Testis (tissue), 3 donors: Measurements from ENCODE around the gene SNX17. TPM values are rescaled to one million over a fixed set of nuclear protein-coding genes. Genes with fewer than 3 reads are reported as not detected.

Experiments
- DNase-seq: peaks from one replicate; pipeline ENCODE4 v3.0.0-alpha.2; 2019
- H3K27ac ChIP-seq, 2 donors: fragments of 200-600 bp; sonication (generic); one replicate each; pipeline ENCODE4 v1.5.1; 2019
- H3K27me3 ChIP-seq: fragments of 200-600 bp; sonication (generic); one replicate; pipeline ENCODE4 v1.5.1; 2019
- H3K36me3 ChIP-seq: fragments of 200-600 bp; sonication (generic); one replicate; pipeline ENCODE4 v1.5.1; 2017; ENCODE audit warnings: low read depth; ENCODE audit errors: missing control alignments
- H3K4me1 ChIP-seq: fragments of 200-600 bp; sonication (generic); one replicate; pipeline ENCODE4 v1.5.1; 2019
- H3K4me3 ChIP-seq, 2 donors: fragments of 200-600 bp; sonication (generic); one replicate each; pipeline ENCODE4 v1.5.1; 2017 to 2019
- H3K9me3 ChIP-seq: fragments of 200-600 bp; sonication (generic); one replicate; pipeline ENCODE4 v1.5.1; 2017
- CTCF ChIP-seq, 3 experiments: fragments of 450-650 bp in 2 of 3; fragments of 200-600 bp in 1 of 3; sonication (generic) in 1 of 3; IDR thresholded peaks; one replicate each; pipeline ENCODE4 v1.5.1; 2016 to 2019; ENCODE audit warnings: antibody characterized with exemption in 3 of 3, mild to moderate bottlenecking in 2 of 3, moderate library complexity in 1 of 3
- POLR2A ChIP-seq: fragments of 450-650 bp; IDR thresholded peaks from one replicate; pipeline ENCODE4 v1.6.1; 2017; ENCODE audit warnings: antibody characterized with exemption, mild to moderate bottlenecking, moderate library complexity
- WGBS, 2 donors: methylation state at CpG; one replicate each; pipeline ENCODE4 v1.1.5; 2018; 5-methylcytosine and 5-hydroxymethylcytosine counted together
- intact Hi-C: fragments of 100-400 bp; cut with DNase I; formaldehyde crosslinking; loops from one replicate; pipeline ENCODE4 v1.15.1; 2023; ENCODE audit warnings: low total_unique reads
- polyA plus RNA-seq: library from polyadenylated mRNA; stranded (reverse); fragments of 350-450 nt; fragmentation: Illumina TruSeq; extraction: RNeasy Lipid Tissue Mini Kit (QIAGEN cat#74804); gene quantifications from one replicate; pipeline ENCODE4 v1.2.3, GENCODE V29; 2014; ENCODE audit warnings: low read depth, low replicate concordance; ENCODE audit not compliant: insufficient read depth
- total RNA-seq, 2 donors: library from RNA; depleted of rRNA; stranded (reverse); fragments of >200 nt; gene quantifications; one replicate each; pipeline ENCODE4 v1.2.3, GENCODE V29; 2016

SNX17 gene
- total and polyA plus RNA-seq, 3 donors from 2014 or later: 79.3 to 104 (median 96.5) TPM

- H3K36me3 ChIP-seq: no peaks in the 10 kb centered on the region
- no peak overlapping the region for H3K27ac ChIP-seq
- intact Hi-C loops: no loop called here
- no peaks in the 10 kb centered on the region for H3K27me3 ChIP-seq
- DNase-seq: no peak
- no peak overlapping the region for H3K4me3 ChIP-seq
- H3K4me1 ChIP-seq: peaks cover 5% of the 10 kb centered on the region
- no peaks in the 10 kb centered on the region for H3K9me3 ChIP-seq
- TF ChIP-seq CTCF (IDR thresholded peaks at IDR 0.05) (no peak), POLR2A (no peak)
- whole genome bisulfite sequencing, 2 donors: 80 to 87% methylated on average over 4 of the region's 4 CpGs
Observed at GRCh38 chr2:27362678-27363420, 7.6 kb upstream of the SNX17 start.

- Histone ChIP-seq H3K4me3 (no peak overlapping the region), H3K27me3 (no peaks in the 10 kb centered on the region), H3K36me3 (no peaks in the 10 kb centered on the region), H3K27ac (no peak overlapping the region), H3K9me3 (no peaks in the 10 kb centered on the region), H3K4me1 (peaks cover 5% of the 10 kb centered on the region)
- intact Hi-C loops: no loop called here
- WGBS, 2 donors: 88 to 93% methylated on average over 2 of the region's 2 CpGs
- DNase-seq: no peak
- no peak for TF ChIP-seq POLR2A
- TF ChIP-seq CTCF (IDR thresholded peaks at IDR 0.05): no peak
Observed at GRCh38 chr2:27363933-27364332, 6.5 kb upstream of the SNX17 start.

- Histone ChIP-seq H3K36me3 (no peaks in the 10 kb centered on the region), H3K4me1 (peaks cover 23% of the 10 kb centered on the region), H3K4me3 (peak overlapping the region; percentile 86 to 87), H3K9me3 (no peaks in the 10 kb centered on the region), H3K27me3 (no peaks in the 10 kb centered on the region), H3K27ac (peak overlapping the region; percentile 71 to 92)
- no peak for DNase-seq
- TF ChIP-seq POLR2A (no peak), CTCF (IDR thresholded peaks at IDR 0.05) (no peak)
- intact Hi-C loops: no loop called here
- 1% methylated on average over 9 to 18 of the region's 18 CpGs for WGBS, 2 donors
Observed at GRCh38 chr2:27369471-27370025, 868 bp upstream of the SNX17 start.

- H3K4me1 ChIP-seq: peaks cover 23% of the 10 kb centered on the region
- no peaks in the 10 kb centered on the region for H3K27me3 ChIP-seq
- no peaks in the 10 kb centered on the region for H3K9me3 ChIP-seq
- DNase-seq: peak; percentile 46
- 1 to 3% methylated on average over 8 to 46 of the region's 46 CpGs for WGBS, 2 donors
- TF ChIP-seq CTCF (IDR thresholded peaks at IDR 0.05): no peak
- TF ChIP-seq POLR2A: no peak
- H3K4me3 ChIP-seq: peak overlapping the region; percentile 86 to 87
- intact Hi-C loops: no loop called here
- H3K36me3 ChIP-seq: no peaks in the 10 kb centered on the region
- H3K27ac ChIP-seq: peak overlapping the region; percentile 71 to 92
Observed at GRCh38 chr2:27370816-27371620, 602 bp downstream of the SNX17 start.
